ENCODE data around the gene SRCIN1.
A peak's percentile ranks its signal among the peaks of the same experiment; 100 is the strongest.

The SRCIN1 gene

DNA sequence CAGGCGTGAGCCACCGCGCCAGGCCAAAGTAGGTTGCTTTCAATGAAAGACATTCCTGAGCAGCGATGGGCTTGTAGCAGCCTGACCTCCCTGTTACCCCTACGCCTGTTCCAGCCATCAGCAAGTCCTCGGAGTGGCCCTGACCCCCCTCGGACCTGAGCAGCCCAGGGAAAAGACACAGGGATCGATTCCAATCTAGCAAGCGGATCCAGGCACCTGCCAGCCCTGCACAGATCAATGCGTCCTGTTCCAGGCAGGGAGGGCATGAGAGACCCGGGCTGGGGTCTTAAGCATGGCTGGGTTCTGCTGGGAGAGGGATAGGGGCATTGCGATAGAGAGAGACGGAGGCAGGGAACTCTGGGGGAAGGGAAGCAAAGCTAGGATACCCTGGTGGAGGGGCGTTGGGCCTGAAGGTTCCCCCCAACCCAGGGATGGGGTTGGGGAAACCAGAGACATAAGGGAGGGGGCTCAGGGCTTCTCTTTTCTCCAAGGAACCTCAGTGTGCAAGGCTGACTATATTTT lies 21.9 kb downstream of the SRCIN1 start:
- no peak for TF ChIP-seq POLR2AphosphoS5 (IDR thresholded peaks at IDR 0.05; ENCODE audit: low read depth, low read length)
- TF ChIP-seq, protein P1, sequence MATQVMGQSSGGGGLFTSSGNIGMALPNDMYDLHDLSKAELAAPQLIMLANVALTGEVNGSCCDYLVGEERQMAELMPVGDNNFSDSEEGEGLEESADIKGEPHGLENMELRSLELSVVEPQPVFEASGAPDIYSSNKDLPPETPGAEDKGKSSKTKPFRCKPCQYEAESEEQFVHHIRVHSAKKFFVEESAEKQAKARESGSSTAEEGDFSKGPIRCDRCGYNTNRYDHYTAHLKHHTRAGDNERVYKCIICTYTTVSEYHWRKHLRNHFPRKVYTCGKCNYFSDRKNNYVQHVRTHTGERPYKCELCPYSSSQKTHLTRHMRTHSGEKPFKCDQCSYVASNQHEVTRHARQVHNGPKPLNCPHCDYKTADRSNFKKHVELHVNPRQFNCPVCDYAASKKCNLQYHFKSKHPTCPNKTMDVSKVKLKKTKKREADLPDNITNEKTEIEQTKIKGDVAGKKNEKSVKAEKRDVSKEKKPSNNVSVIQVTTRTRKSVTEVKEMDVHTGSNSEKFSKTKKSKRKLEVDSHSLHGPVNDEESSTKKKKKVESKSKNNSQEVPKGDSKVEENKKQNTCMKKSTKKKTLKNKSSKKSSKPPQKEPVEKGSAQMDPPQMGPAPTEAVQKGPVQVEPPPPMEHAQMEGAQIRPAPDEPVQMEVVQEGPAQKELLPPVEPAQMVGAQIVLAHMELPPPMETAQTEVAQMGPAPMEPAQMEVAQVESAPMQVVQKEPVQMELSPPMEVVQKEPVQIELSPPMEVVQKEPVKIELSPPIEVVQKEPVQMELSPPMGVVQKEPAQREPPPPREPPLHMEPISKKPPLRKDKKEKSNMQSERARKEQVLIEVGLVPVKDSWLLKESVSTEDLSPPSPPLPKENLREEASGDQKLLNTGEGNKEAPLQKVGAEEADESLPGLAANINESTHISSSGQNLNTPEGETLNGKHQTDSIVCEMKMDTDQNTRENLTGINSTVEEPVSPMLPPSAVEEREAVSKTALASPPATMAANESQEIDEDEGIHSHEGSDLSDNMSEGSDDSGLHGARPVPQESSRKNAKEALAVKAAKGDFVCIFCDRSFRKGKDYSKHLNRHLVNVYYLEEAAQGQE (IDR thresholded peaks at IDR 0.05; ENCODE audit: insufficient read depth in 1 of 2, low read depth in 2 of 2, low read length in 2 of 2) = no peak
- TF ChIP-seq TAF1 (IDR thresholded peaks at IDR 0.05; ENCODE audit: borderline replicate concordance, insufficient read depth, low read length) = no peak
- TF ChIP-seq SIN3A (IDR thresholded peaks at IDR 0.05; ENCODE audit: borderline replicate concordance, insufficient read depth, low read length) = no peak
- TF ChIP-seq FOXP2 (optimal IDR thresholded peaks at IDR 0.05; ENCODE audit: borderline replicate concordance, extremely low read depth, extremely low read length, insufficient read depth) = no peak

- TF ChIP-seq TAF1 (IDR thresholded peaks at IDR 0.05; ENCODE audit: borderline replicate concordance, insufficient read depth, low read length) (no peak), POLR2AphosphoS5 (IDR thresholded peaks at IDR 0.05; ENCODE audit: low read depth, low read length) (no peak), SIN3A (IDR thresholded peaks at IDR 0.05; ENCODE audit: borderline replicate concordance, insufficient read depth, low read length) (no peak), FOXP2 (optimal IDR thresholded peaks at IDR 0.05; ENCODE audit: borderline replicate concordance, extremely low read depth, extremely low read length, insufficient read depth) (no peak)
- TF ChIP-seq, protein P1 (IDR thresholded peaks at IDR 0.05; ENCODE audit: insufficient read depth in 1 of 2, low read depth in 2 of 2, low read length in 2 of 2) = no peak
Measured at GRCh38 chr17:38583176-38583575, 22.6 kb downstream of the SRCIN1 start.

DNA sequence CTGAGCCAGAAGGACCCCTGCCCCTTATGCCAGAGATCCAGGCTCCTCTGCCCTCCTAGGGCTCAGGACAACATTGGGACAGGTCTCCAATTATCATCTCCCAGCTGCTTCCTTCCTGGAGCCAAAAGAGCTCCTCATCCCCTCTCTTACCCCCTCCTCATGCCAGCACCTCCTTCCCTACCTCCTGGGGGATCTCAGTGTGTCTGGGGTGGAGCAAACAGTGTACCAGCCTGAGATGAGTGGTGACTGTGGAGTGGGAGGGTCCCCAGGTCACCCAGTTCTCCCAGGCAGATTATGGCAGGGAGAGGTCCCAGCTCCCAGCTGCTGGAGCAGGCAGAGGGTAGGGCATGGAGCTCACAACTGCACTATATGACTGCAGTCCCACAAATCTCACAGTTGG lies 23.7 kb downstream of the SRCIN1 start:
- TF ChIP-seq POLR2AphosphoS5 (IDR thresholded peaks at IDR 0.05; ENCODE audit: low read depth, low read length) = no peak
- TF ChIP-seq FOXP2 (optimal IDR thresholded peaks at IDR 0.05; ENCODE audit: borderline replicate concordance, extremely low read depth, extremely low read length, insufficient read depth) = no peak
- no peak for TF ChIP-seq SIN3A (IDR thresholded peaks at IDR 0.05; ENCODE audit: borderline replicate concordance, insufficient read depth, low read length)
- no peak for TF ChIP-seq TAF1 (IDR thresholded peaks at IDR 0.05; ENCODE audit: borderline replicate concordance, insufficient read depth, low read length)
- TF ChIP-seq, protein P1 (IDR thresholded peaks at IDR 0.05; ENCODE audit: insufficient read depth in 1 of 2, low read depth in 2 of 2, low read length in 2 of 2) = no peak

- TF ChIP-seq SIN3A (IDR thresholded peaks at IDR 0.05; ENCODE audit: borderline replicate concordance, insufficient read depth, low read length) = no peak
- TF ChIP-seq TAF1 (IDR thresholded peaks at IDR 0.05; ENCODE audit: borderline replicate concordance, insufficient read depth, low read length) = no peak
- peak; percentile 73 for TF ChIP-seq FOXP2 (optimal IDR thresholded peaks at IDR 0.05; ENCODE audit: borderline replicate concordance, extremely low read depth, extremely low read length, insufficient read depth)
Measured at GRCh38 chr17:38579934-38580333, 25.8 kb downstream of the SRCIN1 start.

DNA sequence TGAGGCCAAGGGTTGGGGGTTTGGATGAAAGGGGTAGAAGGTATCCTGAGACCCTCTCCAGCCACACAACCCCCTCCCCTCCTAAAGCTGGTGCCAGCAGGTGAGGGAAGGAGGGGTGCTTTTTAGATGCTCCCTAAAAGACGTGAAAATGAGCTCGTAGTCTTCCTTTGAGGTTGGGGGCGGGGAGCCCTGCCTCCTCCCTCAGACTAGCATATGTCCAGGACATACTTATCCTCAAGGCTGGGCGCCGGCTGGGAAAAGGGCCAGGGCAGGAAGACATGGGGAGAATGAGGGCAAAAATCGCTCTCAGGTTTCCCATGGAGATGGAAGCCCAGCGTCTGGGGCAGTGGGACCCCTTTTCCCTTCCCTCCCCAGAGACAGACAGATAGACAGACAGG lies 26.7 kb downstream of the SRCIN1 start:
- no peak for TF ChIP-seq POLR2AphosphoS5 (IDR thresholded peaks at IDR 0.05; ENCODE audit: low read depth, low read length)
- no peak for TF ChIP-seq FOXP2 (optimal IDR thresholded peaks at IDR 0.05; ENCODE audit: borderline replicate concordance, extremely low read depth, extremely low read length, insufficient read depth)
- TF ChIP-seq, protein P1 (IDR thresholded peaks at IDR 0.05; ENCODE audit: insufficient read depth in 1 of 2, low read depth in 2 of 2, low read length in 2 of 2) = no peak
- TF ChIP-seq SIN3A (IDR thresholded peaks at IDR 0.05; ENCODE audit: borderline replicate concordance, insufficient read depth, low read length) = no peak
- TF ChIP-seq TAF1 (IDR thresholded peaks at IDR 0.05; ENCODE audit: borderline replicate concordance, insufficient read depth, low read length) = no peak
